NCI-H446 (cell line): ENCODE measurements around the gene HDGFL2.

ENCODE experiments used
- DNase-seq, 2 experiments: peaks; one replicate each; lab custom pipeline; 2025; lab: John Stamatoyannopoulos, UW

Gene HDGFL2

GRCh38 chr19:4499318-4499717 lies 27.2 kb downstream of the HDGFL2 start:
- no peak for DNase-seq

- no peak for DNase-seq
Observed at GRCh38 chr19:4499855-4500254, 27.8 kb downstream of the HDGFL2 start.

- no peak for DNase-seq
Observed at GRCh38 chr19:4500841-4501591, 28.9 kb downstream of the HDGFL2 start.

DNA sequence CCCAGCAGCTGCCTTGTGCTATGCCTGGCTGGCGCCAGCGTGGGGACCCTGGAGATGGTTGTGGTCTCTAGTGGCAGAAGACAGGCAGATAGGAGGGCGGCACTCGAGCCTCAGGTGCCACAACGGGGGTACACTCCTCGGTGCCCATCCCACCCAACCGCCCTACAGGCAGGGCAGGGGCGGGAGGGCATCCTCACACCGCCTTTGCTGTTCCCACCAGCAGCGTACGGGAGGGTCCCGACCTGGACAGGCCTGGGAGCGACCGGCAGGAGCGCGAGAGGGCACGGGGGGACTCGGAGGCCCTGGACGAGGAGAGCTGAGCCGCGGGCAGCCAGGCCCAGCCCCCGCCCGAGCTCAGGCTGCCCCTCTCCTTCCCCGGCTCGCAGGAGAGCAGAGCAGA lies 29.6 kb downstream of the HDGFL2 start:
- no peak for DNase-seq

DNA sequence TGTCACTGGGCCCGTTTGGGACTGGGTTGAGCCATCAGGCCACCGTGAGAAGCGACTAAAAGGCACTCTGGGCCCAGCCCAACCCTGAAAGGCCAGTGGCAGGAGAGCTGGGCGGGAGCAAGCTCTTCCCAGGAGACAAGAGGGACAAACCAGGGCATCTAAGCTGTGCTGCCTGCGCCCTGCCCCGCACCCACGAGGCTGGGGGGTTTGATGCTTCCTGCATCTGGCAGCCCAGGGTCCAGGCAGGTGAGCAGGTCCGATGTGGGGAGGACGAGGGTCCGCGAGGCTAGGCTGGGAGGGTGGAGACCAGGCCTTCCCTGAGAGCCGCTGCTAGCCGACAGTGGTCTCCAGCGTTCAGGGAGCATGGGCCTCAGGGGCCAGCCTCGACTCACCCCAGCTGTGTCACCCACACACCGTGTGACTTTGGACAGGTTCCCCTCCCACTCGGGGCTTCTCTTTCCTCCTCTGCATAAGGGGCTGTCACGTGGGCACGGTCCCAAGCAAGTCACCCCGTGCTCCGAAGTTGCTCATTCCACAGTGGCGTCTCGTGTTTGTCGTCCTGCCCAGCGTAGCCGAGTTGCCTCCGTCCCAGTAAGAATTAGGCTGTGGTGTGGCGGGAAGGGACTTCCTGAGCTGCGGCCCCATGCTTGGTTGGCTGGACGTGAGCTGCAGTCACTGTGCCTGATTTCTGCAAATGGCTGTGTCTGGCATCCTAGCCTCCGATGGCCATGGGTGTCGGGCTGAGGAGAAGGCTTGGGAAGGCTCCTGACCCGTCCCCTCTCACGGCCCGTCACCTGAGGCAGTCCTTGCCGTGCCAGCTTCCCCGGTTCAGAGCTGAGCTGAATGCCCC lies 30.4 kb downstream of the HDGFL2 start:
- no peak for DNase-seq

- no peak for DNase-seq
Observed at GRCh38 chr19:4503132-4503824, 31.2 kb downstream of the HDGFL2 start.

DNA sequence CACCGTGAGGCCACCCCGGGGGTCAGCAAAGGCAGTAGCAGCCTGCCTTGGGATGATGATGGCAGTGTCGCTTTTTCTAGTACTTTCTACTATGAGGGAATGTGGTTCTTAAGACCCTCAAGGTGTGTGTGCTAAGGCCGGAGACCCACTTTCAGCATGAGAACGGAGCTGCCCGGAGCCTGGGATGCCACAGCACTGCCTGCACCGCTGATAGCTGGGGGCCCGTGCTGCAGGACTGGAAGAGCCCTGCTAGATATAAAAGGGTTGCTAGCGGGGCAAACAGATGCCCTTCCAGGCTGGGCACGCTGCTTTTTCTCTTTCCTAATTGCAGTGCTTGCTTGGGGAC lies 31.7 kb downstream of the HDGFL2 start:
- DNase-seq, result no peak

DNA sequence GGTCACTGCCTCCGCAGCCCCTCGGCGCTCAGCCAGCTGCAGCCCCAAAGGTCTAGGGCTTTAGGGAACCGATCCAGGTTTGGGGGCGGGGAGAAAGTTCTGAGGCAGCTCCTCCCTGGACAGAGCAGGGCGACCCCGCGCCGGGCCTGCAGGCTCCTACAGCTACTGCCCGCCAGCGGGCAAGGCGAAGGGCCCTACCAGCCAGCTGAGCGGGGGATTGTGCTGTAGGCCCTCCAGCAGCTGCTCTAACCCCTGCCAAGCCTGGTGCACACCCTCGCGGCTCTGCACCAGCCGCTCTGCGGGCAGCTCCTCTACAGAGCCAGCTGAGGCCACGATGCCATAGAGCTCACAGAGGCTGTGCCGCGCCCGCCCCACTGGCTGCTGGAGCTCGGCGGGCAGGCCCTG lies 32.2 kb downstream of the HDGFL2 start:
- no peak for DNase-seq

GRCh38 chr19:4504891-4505569 lies 32.9 kb downstream of the HDGFL2 start:
- DNase-seq, result no peak

- no peak for DNase-seq
Observed at GRCh38 chr19:4505570-4506448, 33.7 kb downstream of the HDGFL2 start.

GRCh38 chr19:4506449-4507149 lies 34.5 kb downstream of the HDGFL2 start:
- DNase-seq, result no peak

GRCh38 chr19:4507150-4507452 lies 35.0 kb downstream of the HDGFL2 start:
- DNase-seq, result no peak

DNA sequence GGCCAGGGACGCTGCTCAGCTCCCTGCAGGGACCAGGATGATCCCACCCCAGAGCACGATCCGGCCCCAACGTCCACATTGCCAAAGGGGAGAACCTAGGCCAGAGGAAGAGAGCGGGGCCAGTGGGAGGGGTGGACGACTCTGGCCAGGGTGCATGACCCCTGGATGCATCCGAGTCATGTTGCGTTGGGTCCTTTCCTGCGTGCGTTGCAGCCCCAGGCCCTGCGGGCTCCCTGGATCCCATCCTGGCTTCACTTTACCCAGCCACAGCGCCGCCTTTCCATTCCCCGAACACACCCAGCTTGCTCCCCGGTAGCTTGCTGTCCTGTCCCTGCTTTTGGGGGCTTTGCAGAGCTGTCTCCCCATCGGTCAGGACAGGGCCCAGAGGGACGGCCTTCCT lies 35.7 kb downstream of the HDGFL2 start:
- no peak for DNase-seq

GRCh38 chr19:4508698-4509097 lies 36.6 kb downstream of the HDGFL2 start:
- no peak for DNase-seq

- DNase-seq, result no peak
Observed at GRCh38 chr19:4510435-4511255, 38.5 kb downstream of the HDGFL2 start.

DNA sequence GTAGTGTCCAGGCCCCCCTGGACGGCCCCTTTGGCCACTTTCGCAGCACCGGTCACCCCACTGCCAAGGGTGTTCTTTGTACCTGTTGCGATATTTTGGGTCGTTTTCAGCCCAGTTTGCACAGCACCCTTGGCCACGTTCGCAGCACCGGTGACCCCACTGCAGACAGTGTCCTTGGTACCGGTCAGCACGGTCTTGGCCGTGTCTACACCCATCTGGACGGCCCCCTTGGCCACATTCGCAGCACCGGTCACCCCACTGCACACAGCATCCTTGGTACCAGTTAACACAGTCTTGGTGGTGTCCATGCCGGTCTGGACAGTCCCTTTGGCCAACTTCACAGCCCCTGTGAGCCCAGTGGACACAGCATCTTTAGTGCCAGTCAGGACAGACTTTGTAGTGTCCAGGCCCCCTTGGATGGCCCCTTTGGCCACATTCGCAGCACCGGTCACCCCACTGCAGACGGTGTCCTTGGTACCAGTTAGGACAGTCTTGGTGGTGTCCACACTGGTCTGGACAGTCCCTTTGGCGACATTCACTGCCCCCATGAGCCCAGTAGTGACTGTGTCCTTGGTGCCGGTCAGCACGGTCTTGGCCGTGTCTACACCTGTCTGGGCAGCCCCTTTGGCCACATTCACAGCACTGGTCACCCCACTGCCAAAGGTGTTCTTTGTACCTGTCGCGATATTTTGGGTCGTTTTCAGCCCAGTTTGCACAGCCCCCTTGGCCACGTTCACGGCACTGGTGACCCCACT lies 39.4 kb downstream of the HDGFL2 start:
- DNase-seq, result no peak

- no peak for DNase-seq
Observed at GRCh38 chr19:4512070-4512469, 40.0 kb downstream of the HDGFL2 start.

- DNase-seq, result no peak
Observed at GRCh38 chr19:4513248-4513647, 41.2 kb downstream of the HDGFL2 start.

DNA sequence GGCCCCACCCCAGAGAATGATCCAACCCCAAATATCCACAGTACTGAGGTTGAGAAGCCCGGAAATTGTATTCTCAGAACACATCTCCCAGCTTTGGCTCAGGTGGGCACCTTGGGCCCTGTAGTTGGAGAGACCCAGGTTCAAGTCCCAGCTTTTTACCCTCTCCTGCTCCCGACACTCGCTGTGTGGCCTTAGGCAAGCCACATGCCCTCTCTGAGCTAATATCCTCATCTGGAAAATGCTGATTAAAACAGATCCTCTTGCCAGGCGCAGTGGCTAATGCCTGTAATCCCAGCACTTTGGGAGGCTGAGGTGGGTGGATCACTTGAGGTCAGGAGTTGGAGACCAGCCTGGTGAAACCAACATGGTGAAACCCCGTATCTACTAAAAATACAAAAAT lies 43.6 kb downstream of the HDGFL2 start:
- DNase-seq, result no peak
